Measurements from ENCODE around the gene ARL4D.

The ARL4D gene

GRCh38 chr17:43377056-43377810, 21.6 kb upstream of the ARL4D start:
- no peak overlapping the region for H3K4me3 ChIP-seq (replicated peaks in 1 of 2; ENCODE audit: low read depth in 2 of 2, low read length in 2 of 2)
- DNase-seq (ENCODE audit: low read depth in 2 of 2), result no peak
- TF ChIP-seq CTCF (IDR thresholded peaks at IDR 0.05; ENCODE audit: low read depth, low read length), result no peak

- H3K4me3 ChIP-seq (replicated peaks in 1 of 2; ENCODE audit: low read depth in 2 of 2, low read length in 2 of 2), result no peak overlapping the region
- no peak for DNase-seq (ENCODE audit: low read depth in 2 of 2)
- TF ChIP-seq CTCF (IDR thresholded peaks at IDR 0.05; ENCODE audit: low read depth, low read length), result no peak
Observed at GRCh38 chr17:43378766-43379165, 20.0 kb upstream of the ARL4D start.

GRCh38 chr17:43380307-43380706, 18.5 kb upstream of the ARL4D start:
- no peak for TF ChIP-seq CTCF (IDR thresholded peaks at IDR 0.05; ENCODE audit: low read depth, low read length)
- H3K4me3 ChIP-seq (replicated peaks in 1 of 2; ENCODE audit: low read depth in 2 of 2, low read length in 2 of 2), result no peak overlapping the region
- DNase-seq (ENCODE audit: low read depth in 2 of 2), result no peak

GRCh38 chr17:43381204-43381603, 17.6 kb upstream of the ARL4D start:
- no peak for DNase-seq (ENCODE audit: low read depth in 2 of 2)
- no peak overlapping the region for H3K4me3 ChIP-seq (replicated peaks in 1 of 2; ENCODE audit: low read depth in 2 of 2, low read length in 2 of 2)
- no peak for TF ChIP-seq CTCF (IDR thresholded peaks at IDR 0.05; ENCODE audit: low read depth, low read length)

GRCh38 chr17:43381621-43382020, 17.2 kb upstream of the ARL4D start:
- no peak for TF ChIP-seq CTCF (IDR thresholded peaks at IDR 0.05; ENCODE audit: low read depth, low read length)
- H3K4me3 ChIP-seq (replicated peaks in 1 of 2; ENCODE audit: low read depth in 2 of 2, low read length in 2 of 2), result no peak overlapping the region
- DNase-seq (ENCODE audit: low read depth in 2 of 2), result no peak

GRCh38 chr17:43382776-43383175, 16.0 kb upstream of the ARL4D start:
- H3K4me3 ChIP-seq (replicated peaks in 1 of 2; ENCODE audit: low read depth in 2 of 2, low read length in 2 of 2), result no peak overlapping the region
- no peak for DNase-seq (ENCODE audit: low read depth in 2 of 2)
- TF ChIP-seq CTCF (IDR thresholded peaks at IDR 0.05; ENCODE audit: low read depth, low read length), result no peak

- no peak overlapping the region for H3K4me3 ChIP-seq (replicated peaks in 1 of 2; ENCODE audit: low read depth in 2 of 2, low read length in 2 of 2)
- no peak for DNase-seq (ENCODE audit: low read depth in 2 of 2)
- no peak for TF ChIP-seq CTCF (IDR thresholded peaks at IDR 0.05; ENCODE audit: low read depth, low read length)
Observed at GRCh38 chr17:43383372-43383771, 15.4 kb upstream of the ARL4D start.

Data from cardiac fibroblast (primary cell).